ENCODE measurements around the gene PLSCR3.

DNA sequence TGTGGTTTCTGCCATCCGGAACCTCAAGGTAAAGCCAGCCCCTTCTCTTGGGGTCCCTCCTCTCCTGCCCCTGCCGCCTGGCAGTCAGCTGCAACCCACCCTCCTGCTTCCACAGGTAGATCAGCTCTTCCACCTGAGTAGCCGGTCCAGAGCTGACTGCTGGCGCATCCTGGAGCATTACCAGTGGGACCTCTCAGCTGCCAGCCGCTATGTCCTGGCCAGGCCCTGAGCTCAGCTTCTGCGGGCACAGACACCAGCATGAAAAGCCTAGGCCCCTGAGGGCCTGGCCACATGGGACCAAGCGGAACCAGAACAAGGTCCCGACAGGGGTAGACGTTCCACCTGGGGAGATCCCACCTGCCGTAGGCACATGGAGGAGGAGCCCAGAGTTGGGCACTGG lies 5.5 kb downstream of the PLSCR3 start:
- TF ChIP-seq MXD4 (CRISPR knock-in tag; IDR thresholded peaks at IDR 0.05; ENCODE audit: borderline replicate concordance) (no peak), CREB1 (CRISPR knock-in tag; IDR thresholded peaks at IDR 0.05) (no peak), TP53 (CRISPR knock-in tag; IDR thresholded peaks at IDR 0.05) (no peak), NFYB (CRISPR knock-in tag; conservative IDR thresholded peaks at IDR 0.05; ENCODE audit: low read depth) (no peak), ZNF232 (CRISPR knock-in tag; IDR thresholded peaks at IDR 0.05) (no peak)
- TF ChIP-seq, protein P1, sequence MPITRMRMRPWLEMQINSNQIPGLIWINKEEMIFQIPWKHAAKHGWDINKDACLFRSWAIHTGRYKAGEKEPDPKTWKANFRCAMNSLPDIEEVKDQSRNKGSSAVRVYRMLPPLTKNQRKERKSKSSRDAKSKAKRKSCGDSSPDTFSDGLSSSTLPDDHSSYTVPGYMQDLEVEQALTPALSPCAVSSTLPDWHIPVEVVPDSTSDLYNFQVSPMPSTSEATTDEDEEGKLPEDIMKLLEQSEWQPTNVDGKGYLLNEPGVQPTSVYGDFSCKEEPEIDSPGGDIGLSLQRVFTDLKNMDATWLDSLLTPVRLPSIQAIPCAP (CRISPR knock-in tag; IDR thresholded peaks at IDR 0.05), result no peak
- TF ChIP-seq, protein P2, sequence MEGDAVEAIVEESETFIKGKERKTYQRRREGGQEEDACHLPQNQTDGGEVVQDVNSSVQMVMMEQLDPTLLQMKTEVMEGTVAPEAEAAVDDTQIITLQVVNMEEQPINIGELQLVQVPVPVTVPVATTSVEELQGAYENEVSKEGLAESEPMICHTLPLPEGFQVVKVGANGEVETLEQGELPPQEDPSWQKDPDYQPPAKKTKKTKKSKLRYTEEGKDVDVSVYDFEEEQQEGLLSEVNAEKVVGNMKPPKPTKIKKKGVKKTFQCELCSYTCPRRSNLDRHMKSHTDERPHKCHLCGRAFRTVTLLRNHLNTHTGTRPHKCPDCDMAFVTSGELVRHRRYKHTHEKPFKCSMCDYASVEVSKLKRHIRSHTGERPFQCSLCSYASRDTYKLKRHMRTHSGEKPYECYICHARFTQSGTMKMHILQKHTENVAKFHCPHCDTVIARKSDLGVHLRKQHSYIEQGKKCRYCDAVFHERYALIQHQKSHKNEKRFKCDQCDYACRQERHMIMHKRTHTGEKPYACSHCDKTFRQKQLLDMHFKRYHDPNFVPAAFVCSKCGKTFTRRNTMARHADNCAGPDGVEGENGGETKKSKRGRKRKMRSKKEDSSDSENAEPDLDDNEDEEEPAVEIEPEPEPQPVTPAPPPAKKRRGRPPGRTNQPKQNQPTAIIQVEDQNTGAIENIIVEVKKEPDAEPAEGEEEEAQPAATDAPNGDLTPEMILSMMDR (IDR thresholded peaks at IDR 0.05), result no peak
- TF ChIP-seq, protein P3, sequence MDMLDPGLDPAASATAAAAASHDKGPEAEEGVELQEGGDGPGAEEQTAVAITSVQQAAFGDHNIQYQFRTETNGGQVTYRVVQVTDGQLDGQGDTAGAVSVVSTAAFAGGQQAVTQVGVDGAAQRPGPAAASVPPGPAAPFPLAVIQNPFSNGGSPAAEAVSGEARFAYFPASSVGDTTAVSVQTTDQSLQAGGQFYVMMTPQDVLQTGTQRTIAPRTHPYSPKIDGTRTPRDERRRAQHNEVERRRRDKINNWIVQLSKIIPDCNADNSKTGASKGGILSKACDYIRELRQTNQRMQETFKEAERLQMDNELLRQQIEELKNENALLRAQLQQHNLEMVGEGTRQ (CRISPR knock-in tag; IDR thresholded peaks at IDR 0.05), result no peak
- TF ChIP-seq, protein P4, sequence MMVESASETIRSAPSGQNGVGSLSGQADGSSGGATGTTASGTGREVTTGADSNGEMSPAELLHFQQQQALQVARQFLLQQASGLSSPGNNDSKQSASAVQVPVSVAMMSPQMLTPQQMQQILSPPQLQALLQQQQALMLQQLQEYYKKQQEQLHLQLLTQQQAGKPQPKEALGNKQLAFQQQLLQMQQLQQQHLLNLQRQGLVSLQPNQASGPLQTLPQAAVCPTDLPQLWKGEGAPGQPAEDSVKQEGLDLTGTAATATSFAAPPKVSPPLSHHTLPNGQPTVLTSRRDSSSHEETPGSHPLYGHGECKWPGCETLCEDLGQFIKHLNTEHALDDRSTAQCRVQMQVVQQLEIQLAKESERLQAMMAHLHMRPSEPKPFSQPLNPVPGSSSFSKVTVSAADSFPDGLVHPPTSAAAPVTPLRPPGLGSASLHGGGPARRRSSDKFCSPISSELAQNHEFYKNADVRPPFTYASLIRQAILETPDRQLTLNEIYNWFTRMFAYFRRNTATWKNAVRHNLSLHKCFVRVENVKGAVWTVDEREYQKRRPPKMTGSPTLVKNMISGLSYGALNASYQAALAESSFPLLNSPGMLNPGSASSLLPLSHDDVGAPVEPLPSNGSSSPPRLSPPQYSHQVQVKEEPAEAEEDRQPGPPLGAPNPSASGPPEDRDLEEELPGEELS (CRISPR knock-in tag; IDR thresholded peaks at IDR 0.05), result no peak
- TF ChIP-seq, protein P5, sequence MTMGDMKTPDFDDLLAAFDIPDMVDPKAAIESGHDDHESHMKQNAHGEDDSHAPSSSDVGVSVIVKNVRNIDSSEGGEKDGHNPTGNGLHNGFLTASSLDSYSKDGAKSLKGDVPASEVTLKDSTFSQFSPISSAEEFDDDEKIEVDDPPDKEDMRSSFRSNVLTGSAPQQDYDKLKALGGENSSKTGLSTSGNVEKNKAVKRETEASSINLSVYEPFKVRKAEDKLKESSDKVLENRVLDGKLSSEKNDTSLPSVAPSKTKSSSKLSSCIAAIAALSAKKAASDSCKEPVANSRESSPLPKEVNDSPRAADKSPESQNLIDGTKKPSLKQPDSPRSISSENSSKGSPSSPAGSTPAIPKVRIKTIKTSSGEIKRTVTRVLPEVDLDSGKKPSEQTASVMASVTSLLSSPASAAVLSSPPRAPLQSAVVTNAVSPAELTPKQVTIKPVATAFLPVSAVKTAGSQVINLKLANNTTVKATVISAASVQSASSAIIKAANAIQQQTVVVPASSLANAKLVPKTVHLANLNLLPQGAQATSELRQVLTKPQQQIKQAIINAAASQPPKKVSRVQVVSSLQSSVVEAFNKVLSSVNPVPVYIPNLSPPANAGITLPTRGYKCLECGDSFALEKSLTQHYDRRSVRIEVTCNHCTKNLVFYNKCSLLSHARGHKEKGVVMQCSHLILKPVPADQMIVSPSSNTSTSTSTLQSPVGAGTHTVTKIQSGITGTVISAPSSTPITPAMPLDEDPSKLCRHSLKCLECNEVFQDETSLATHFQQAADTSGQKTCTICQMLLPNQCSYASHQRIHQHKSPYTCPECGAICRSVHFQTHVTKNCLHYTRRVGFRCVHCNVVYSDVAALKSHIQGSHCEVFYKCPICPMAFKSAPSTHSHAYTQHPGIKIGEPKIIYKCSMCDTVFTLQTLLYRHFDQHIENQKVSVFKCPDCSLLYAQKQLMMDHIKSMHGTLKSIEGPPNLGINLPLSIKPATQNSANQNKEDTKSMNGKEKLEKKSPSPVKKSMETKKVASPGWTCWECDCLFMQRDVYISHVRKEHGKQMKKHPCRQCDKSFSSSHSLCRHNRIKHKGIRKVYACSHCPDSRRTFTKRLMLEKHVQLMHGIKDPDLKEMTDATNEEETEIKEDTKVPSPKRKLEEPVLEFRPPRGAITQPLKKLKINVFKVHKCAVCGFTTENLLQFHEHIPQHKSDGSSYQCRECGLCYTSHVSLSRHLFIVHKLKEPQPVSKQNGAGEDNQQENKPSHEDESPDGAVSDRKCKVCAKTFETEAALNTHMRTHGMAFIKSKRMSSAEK (CRISPR knock-in tag; IDR thresholded peaks at IDR 0.05; ENCODE audit: borderline replicate concordance), result no peak
- TF ChIP-seq, protein P6, sequence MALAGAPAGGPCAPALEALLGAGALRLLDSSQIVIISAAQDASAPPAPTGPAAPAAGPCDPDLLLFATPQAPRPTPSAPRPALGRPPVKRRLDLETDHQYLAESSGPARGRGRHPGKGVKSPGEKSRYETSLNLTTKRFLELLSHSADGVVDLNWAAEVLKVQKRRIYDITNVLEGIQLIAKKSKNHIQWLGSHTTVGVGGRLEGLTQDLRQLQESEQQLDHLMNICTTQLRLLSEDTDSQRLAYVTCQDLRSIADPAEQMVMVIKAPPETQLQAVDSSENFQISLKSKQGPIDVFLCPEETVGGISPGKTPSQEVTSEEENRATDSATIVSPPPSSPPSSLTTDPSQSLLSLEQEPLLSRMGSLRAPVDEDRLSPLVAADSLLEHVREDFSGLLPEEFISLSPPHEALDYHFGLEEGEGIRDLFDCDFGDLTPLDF (CRISPR knock-in tag; IDR thresholded peaks at IDR 0.05), result no peak
- TF ChIP-seq, protein P7, sequence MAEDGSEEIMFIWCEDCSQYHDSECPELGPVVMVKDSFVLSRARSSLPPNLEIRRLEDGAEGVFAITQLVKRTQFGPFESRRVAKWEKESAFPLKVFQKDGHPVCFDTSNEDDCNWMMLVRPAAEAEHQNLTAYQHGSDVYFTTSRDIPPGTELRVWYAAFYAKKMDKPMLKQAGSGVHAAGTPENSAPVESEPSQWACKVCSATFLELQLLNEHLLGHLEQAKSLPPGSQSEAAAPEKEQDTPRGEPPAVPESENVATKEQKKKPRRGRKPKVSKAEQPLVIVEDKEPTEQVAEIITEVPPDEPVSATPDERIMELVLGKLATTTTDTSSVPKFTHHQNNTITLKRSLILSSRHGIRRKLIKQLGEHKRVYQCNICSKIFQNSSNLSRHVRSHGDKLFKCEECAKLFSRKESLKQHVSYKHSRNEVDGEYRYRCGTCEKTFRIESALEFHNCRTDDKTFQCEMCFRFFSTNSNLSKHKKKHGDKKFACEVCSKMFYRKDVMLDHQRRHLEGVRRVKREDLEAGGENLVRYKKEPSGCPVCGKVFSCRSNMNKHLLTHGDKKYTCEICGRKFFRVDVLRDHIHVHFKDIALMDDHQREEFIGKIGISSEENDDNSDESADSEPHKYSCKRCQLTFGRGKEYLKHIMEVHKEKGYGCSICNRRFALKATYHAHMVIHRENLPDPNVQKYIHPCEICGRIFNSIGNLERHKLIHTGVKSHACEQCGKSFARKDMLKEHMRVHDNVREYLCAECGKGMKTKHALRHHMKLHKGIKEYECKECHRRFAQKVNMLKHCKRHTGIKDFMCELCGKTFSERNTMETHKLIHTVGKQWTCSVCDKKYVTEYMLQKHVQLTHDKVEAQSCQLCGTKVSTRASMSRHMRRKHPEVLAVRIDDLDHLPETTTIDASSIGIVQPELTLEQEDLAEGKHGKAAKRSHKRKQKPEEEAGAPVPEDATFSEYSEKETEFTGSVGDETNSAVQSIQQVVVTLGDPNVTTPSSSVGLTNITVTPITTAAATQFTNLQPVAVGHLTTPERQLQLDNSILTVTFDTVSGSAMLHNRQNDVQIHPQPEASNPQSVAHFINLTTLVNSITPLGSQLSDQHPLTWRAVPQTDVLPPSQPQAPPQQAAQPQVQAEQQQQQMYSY (CRISPR knock-in tag; IDR thresholded peaks at IDR 0.05), result no peak
- TF ChIP-seq, protein P8, sequence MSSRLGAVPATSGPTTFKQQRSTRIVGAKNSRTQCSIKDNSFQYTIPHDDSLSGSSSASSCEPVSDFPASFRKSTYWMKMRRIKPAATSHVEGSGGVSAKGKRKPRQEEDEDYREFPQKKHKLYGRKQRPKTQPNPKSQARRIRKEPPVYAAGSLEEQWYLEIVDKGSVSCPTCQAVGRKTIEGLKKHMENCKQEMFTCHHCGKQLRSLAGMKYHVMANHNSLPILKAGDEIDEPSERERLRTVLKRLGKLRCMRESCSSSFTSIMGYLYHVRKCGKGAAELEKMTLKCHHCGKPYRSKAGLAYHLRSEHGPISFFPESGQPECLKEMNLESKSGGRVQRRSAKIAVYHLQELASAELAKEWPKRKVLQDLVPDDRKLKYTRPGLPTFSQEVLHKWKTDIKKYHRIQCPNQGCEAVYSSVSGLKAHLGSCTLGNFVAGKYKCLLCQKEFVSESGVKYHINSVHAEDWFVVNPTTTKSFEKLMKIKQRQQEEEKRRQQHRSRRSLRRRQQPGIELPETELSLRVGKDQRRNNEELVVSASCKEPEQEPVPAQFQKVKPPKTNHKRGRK (CRISPR knock-in tag; IDR thresholded peaks at IDR 0.05; ENCODE audit: borderline replicate concordance), result no peak

All from WTC11 (cell line).